Stimulated activated CD4-positive, alpha-beta T cell treated with anti-CD3 and anti-CD28 coated beads, Interleukin-12 subunit alpha, Interleukin-12 subunit beta, amount 100 ng/mL, for 48 hours (primary cell): ENCODE results near the gene DAPK3.
"Not testable (repeated sequence)": the region's sequence is repeated elsewhere in the genome, so short reads cannot be mapped to it uniquely, and the experiment has no call there.

Source experiments
- DNase-seq, 3 donors: peaks; one replicate each; pipeline ENCODE4 v3.0.0-alpha.2; 2020; ENCODE audit warnings: low read depth in 2 of 3, low spot score in 1 of 3

DAPK3 gene

GRCh38 chr19:3979289-3979673 is 8.4 kb upstream of the DAPK3 start:
- no peak for DNase-seq

- DNase-seq, result no peak
Measured at GRCh38 chr19:3978145-3978544, 7.2 kb upstream of the DAPK3 start.

GRCh38 chr19:3977242-3978143 is 6.6 kb upstream of the DAPK3 start:
- DNase-seq, result no peak

- no peak for DNase-seq
Measured at GRCh38 chr19:3976495-3977241, 5.8 kb upstream of the DAPK3 start.

GRCh38 chr19:3975637-3976087 is 4.8 kb upstream of the DAPK3 start:
- no peak for DNase-seq

GRCh38 chr19:3975144-3975543 is 4.2 kb upstream of the DAPK3 start:
- DNase-seq, result no peak

- DNase-seq, result no peak
Measured at GRCh38 chr19:3970313-3970807, 539 bp downstream of the DAPK3 start.

- DNase-seq, result no peak
Measured at GRCh38 chr19:3969435-3970312, 1.2 kb downstream of the DAPK3 start.

GRCh38 chr19:3968556-3969434 is 2.1 kb downstream of the DAPK3 start:
- no peak for DNase-seq

GRCh38 chr19:3967983-3968382 is 2.9 kb downstream of the DAPK3 start:
- DNase-seq, result not testable (repeated sequence)

GRCh38 chr19:3966051-3967017 is 4.6 kb downstream of the DAPK3 start:
- no peak for DNase-seq

GRCh38 chr19:3964256-3965194 is 6.4 kb downstream of the DAPK3 start:
- no peak for DNase-seq

- no peak for DNase-seq
Measured at GRCh38 chr19:3963458-3964255, 7.2 kb downstream of the DAPK3 start.

- no peak for DNase-seq
Measured at GRCh38 chr19:3961007-3961406, 9.9 kb downstream of the DAPK3 start.

GRCh38 chr19:3959766-3960131 is 11.2 kb downstream of the DAPK3 start:
- no peak for DNase-seq

GRCh38 chr19:3958836-3959765 is 11.8 kb downstream of the DAPK3 start:
- DNase-seq, result no peak
